OCI-LY7 (cell line): ENCODE data around the gene SPOCK1. TPM values are rescaled to one million over a fixed set of nuclear protein-coding genes. Genes with fewer than 3 reads are reported as not detected.

Experiments
- BruUV-seq: library from RNA; stranded (reverse); fragments of 400-500 nt; replicated peaks from 2 replicates; lab custom pipeline; 2021; lab: Mats Ljungman, UMichigan
- CTCF ChIA-PET: fragments of 300-600 bp; sonication (Branson Sonifier 250); formaldehyde crosslinking; loops from one replicate; lab custom pipeline; 2022; ENCODE audit warnings: antibody characterized with exemption; ENCODE audit not compliant: unreplicated experiment; lab: Charles Lee
- POLR2A ChIA-PET: fragments of 300-600 bp; sonication (Branson Sonifier 250); formaldehyde crosslinking; loops from one replicate; lab custom pipeline; 2022; ENCODE audit warnings: antibody characterized with exemption; lab: Charles Lee
- DNase-seq: peaks from one replicate; pipeline ENCODE4 v3.0.0-alpha.2; 2015; ENCODE audit warnings: low spot score
- H2AFZ ChIP-seq: fragments of 200-600 bp; sonication (generic), shearing (Covaris generic); 2 replicates; pipeline ENCODE4 v1.6.1; 2014; ENCODE audit warnings: mild to moderate bottlenecking, antibody characterized with exemption, low read length, moderate library complexity
- H3K27ac ChIP-seq: fragments of 200-600 bp; sonication (generic); 2 replicates; pipeline ENCODE4 v1.5.1; 2014; ENCODE audit warnings: mixed run types, low read depth, mild to moderate bottlenecking, moderate library complexity, low read length, inconsistent platforms; ENCODE audit not compliant: poor library complexity, severe bottlenecking
- H3K36me3 ChIP-seq: fragments of 200-600 bp; sonication (generic); 2 replicates; pipeline ENCODE4 v1.6.1; 2014; ENCODE audit warnings: mild to moderate bottlenecking, antibody characterized with exemption, low read length, moderate library complexity, mixed read lengths; ENCODE audit not compliant: insufficient read depth
- H3K4me1 ChIP-seq: fragments of 200-600 bp; sonication (generic); 2 replicates; pipeline ENCODE4 v1.5.1; 2014; ENCODE audit warnings: mild to moderate bottlenecking, low read length; ENCODE audit not compliant: insufficient read depth, poor library complexity, severe bottlenecking
- H3K4me2 ChIP-seq: fragments of 200-600 bp; sonication (generic); 2 replicates; pipeline ENCODE4 v1.6.1; 2014; ENCODE audit warnings: mild to moderate bottlenecking, low read length
- H3K4me3 ChIP-seq: fragments of 200-600 bp; sonication (generic); 2 replicates; pipeline ENCODE4 v1.5.1; 2014; ENCODE audit warnings: mild to moderate bottlenecking, low read depth, low read length; ENCODE audit not compliant: poor library complexity, severe bottlenecking
- H3K79me2 ChIP-seq: fragments of 200-600 bp; sonication (generic); 2 replicates; pipeline ENCODE4 v1.6.1; 2016; ENCODE audit warnings: low read depth, mild to moderate bottlenecking, low read length, moderate library complexity, mixed read lengths; ENCODE audit not compliant: insufficient read depth
- H3K9me2 ChIP-seq: fragments of 200-600 bp; sonication (generic); 2 replicates; pipeline ENCODE4 v1.6.1; 2016; ENCODE audit warnings: mild to moderate bottlenecking, low read length, mixed read lengths; ENCODE audit not compliant: insufficient read depth
- H3K9me3 ChIP-seq: fragments of 200-600 bp; sonication (generic); 2 replicates; pipeline ENCODE4 v1.6.1; 2014; ENCODE audit warnings: mild to moderate bottlenecking, mixed run types, low read length, mixed read lengths
- H4K20me1 ChIP-seq: fragments of 200-600 bp; sonication (generic); 2 replicates; pipeline ENCODE4 v1.6.1; 2014; ENCODE audit warnings: mild to moderate bottlenecking, antibody characterized with exemption, low read length, moderate library complexity, mixed read lengths; ENCODE audit not compliant: insufficient read depth
- CTCF ChIP-seq: fragments of 200-600 bp; sonication (generic); conservative IDR thresholded peaks from 2 replicates; pipeline ENCODE4 v1.5.1; 2014; ENCODE audit warnings: mild to moderate bottlenecking, antibody characterized with exemption, low read length, moderate library complexity, mixed read lengths
- EZH2phosphoT487 ChIP-seq: fragments of 200-600 bp; sonication (generic); IDR thresholded peaks from 2 replicates; pipeline ENCODE4 v1.6.1; 2018; ENCODE audit warnings: low read depth, borderline replicate concordance, mild to moderate bottlenecking, mixed run types, antibody characterized with exemption, low read length, moderate library complexity, mixed read lengths
- intact Hi-C: fragments of 100-400 bp; cut with micrococcal nuclease; formaldehyde crosslinking; loops from one replicate; pipeline ENCODE4 v1.10.0; 2022; ENCODE audit not compliant: unreplicated experiment
- total RNA-seq, 2 experiments: library from RNA; depleted of rRNA in 1 of 2; stranded (reverse); fragments of >200 nt in 1 of 2; shearing (Covaris generic) in 1 of 2; gene quantifications; 2 replicates each; pipeline ENCODE4 v1.2.3, GENCODE V29; 2014 to 2022

Gene SPOCK1
- total RNA-seq, 2 experiments from 2014 or later: 0.29 to 1.5 TPM

- Histone ChIP-seq H3K4me1 (no peaks in the 10 kb centered on the region), H3K4me2 (no peak overlapping the region), H4K20me1 (no peaks in the 10 kb centered on the region), H3K27ac (no peak overlapping the region), H2AFZ (no peak overlapping the region), H3K36me3 (no peaks in the 10 kb centered on the region), H3K4me3 (no peak overlapping the region), H3K79me2 (no peaks in the 10 kb centered on the region), H3K9me2 (no peaks in the 10 kb centered on the region), H3K9me3 (no peaks in the 10 kb centered on the region)
- ChIA-PET POLR2A (no interaction called here), CTCF (no interaction called here)
- TF ChIP-seq CTCF: no peak
- no peak for TF ChIP-seq EZH2phosphoT487
- no peak for DNase-seq
- BruUV-seq: no TSS peak
- intact Hi-C loops: no loop called here
Measured at GRCh38 chr5:137294604-137295003, 204.5 kb downstream of the SPOCK1 start.

GRCh38 chr5:137292461-137293027, 206.6 kb downstream of the SPOCK1 start:
- no peak for TF ChIP-seq EZH2phosphoT487
- TF ChIP-seq CTCF: no peak
- ChIA-PET CTCF (no interaction called here), POLR2A (interaction anchor here (0.6 kb wide), 2 partner anchors 25 to 150 kb away, joined by 3 to 5 read pairs; no protein-coding TSS in a partner anchor)
- Histone ChIP-seq H3K27ac (no peak overlapping the region), H3K4me1 (no peaks in the 10 kb centered on the region), H3K36me3 (no peaks in the 10 kb centered on the region), H4K20me1 (no peaks in the 10 kb centered on the region), H3K9me3 (no peaks in the 10 kb centered on the region), H3K4me3 (no peak overlapping the region), H2AFZ (no peak overlapping the region), H3K4me2 (no peak overlapping the region), H3K9me2 (no peaks in the 10 kb centered on the region), H3K79me2 (no peaks in the 10 kb centered on the region)
- no TSS peak for BruUV-seq
- DNase-seq: no peak
- intact Hi-C loops: no loop called here

- Histone ChIP-seq H3K36me3 (no peaks in the 10 kb centered on the region), H4K20me1 (no peaks in the 10 kb centered on the region), H2AFZ (no peak overlapping the region), H3K4me1 (no peaks in the 10 kb centered on the region), H3K9me3 (no peaks in the 10 kb centered on the region), H3K4me2 (no peak overlapping the region), H3K27ac (no peak overlapping the region), H3K4me3 (no peak overlapping the region), H3K79me2 (no peaks in the 10 kb centered on the region), H3K9me2 (no peaks in the 10 kb centered on the region)
- CTCF ChIA-PET: no interaction called here
- intact Hi-C loops: no loop called here
- no TSS peak for BruUV-seq
- POLR2A ChIA-PET: no interaction called here
- DNase-seq: no peak
- no peak for TF ChIP-seq EZH2phosphoT487
- no peak for TF ChIP-seq CTCF
Measured at GRCh38 chr5:137291436-137291835, 207.7 kb downstream of the SPOCK1 start.
